ENCODE data around the gene CES5A.

DNA sequence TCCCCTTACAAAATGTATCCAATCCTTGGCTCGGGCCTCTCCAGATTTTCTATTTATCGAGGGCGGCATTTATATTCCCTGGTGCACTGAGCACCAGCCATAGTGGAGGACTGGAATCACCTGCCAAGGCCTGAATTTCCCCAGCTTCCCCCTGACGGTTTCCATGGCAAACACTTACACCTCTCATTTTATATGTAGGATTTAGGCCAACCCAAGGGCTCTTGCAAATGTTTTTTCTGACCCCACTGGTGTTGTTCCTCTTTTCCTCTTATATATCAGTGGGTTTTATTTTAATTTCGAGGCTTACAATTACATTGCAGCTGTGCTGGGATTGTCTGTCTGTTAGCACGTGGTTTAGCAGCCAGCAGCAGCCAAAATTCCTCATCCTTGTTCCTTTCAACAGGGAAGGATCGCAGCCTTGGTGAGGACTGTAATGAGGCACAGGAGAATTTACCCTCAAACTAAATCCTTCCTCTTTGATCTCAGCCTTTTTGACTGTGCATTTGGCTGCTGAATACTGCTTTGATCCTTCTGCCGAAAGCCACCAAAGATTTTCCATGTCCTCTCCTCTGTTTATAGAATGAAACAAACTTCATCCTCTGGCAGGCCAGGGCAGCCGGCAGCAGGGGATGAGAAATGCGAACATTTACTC, 26.5 kb upstream of the CES5A start:
- no peak for TF ChIP-seq TAF1 (IDR thresholded peaks at IDR 0.05; ENCODE audit: low read depth)
- TF ChIP-seq, protein P1, sequence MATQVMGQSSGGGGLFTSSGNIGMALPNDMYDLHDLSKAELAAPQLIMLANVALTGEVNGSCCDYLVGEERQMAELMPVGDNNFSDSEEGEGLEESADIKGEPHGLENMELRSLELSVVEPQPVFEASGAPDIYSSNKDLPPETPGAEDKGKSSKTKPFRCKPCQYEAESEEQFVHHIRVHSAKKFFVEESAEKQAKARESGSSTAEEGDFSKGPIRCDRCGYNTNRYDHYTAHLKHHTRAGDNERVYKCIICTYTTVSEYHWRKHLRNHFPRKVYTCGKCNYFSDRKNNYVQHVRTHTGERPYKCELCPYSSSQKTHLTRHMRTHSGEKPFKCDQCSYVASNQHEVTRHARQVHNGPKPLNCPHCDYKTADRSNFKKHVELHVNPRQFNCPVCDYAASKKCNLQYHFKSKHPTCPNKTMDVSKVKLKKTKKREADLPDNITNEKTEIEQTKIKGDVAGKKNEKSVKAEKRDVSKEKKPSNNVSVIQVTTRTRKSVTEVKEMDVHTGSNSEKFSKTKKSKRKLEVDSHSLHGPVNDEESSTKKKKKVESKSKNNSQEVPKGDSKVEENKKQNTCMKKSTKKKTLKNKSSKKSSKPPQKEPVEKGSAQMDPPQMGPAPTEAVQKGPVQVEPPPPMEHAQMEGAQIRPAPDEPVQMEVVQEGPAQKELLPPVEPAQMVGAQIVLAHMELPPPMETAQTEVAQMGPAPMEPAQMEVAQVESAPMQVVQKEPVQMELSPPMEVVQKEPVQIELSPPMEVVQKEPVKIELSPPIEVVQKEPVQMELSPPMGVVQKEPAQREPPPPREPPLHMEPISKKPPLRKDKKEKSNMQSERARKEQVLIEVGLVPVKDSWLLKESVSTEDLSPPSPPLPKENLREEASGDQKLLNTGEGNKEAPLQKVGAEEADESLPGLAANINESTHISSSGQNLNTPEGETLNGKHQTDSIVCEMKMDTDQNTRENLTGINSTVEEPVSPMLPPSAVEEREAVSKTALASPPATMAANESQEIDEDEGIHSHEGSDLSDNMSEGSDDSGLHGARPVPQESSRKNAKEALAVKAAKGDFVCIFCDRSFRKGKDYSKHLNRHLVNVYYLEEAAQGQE (IDR thresholded peaks at IDR 0.05; ENCODE audit: low read depth), result no peak

All from Ishikawa (cell line).